HG03460 (cell line): ENCODE data around the gene VWA1.

Source experiments
- ATAC-seq: cut with Tn5 transposase; IDR thresholded peaks from one replicate; pipeline ENCODE4 v1.9.1; 2021; ENCODE audit not compliant: unreplicated experiment

The VWA1 gene, protein sequence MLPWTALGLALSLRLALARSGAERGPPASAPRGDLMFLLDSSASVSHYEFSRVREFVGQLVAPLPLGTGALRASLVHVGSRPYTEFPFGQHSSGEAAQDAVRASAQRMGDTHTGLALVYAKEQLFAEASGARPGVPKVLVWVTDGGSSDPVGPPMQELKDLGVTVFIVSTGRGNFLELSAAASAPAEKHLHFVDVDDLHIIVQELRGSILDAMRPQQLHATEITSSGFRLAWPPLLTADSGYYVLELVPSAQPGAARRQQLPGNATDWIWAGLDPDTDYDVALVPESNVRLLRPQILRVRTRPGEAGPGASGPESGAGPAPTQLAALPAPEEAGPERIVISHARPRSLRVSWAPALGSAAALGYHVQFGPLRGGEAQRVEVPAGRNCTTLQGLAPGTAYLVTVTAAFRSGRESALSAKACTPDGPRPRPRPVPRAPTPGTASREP

DNA sequence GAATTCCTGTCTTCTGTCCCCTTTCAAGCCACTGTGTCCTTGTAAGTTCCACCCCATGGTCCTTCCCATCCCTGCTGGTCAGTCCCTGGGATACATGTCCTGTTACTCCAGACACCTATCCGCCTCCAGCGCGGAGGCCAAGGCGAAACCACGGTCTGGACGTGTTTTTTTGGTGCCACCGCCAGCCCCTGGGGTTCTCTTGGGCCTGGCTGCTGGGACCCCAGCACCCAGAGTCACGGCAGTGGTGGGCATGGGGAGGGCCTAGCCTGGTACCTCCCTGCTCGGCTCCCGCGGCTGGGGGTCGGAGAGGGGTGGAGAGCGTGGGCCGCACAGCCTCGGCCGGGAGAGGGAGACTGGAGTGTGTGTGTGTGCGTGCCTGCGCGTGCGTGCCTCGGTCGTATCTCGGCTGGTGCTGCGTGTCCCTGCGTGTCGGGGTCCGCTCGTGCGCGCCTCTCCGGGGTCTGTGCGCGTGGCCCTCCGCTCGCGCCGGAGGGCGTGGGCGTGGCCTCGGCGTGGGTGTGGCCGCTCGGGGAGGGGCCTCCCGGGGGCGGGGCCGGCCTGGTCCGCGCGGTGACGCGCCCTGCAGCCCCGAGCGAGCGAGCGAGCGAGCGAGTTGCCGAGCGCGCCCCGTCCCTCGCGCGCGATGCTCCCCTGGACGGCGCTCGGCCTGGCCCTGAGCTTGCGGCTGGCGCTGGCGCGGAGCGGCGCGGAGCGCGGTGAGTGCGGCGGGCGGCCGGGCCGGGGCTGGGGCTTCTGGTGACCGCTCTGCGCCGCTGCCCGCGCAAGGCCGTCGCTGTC is at the start of gene VWA1:
TSS of gene VWA1 (plus strand) at position 585 of the 798 bp plus-strand sequence. CDS start at position 644, 59 bp downstream.
- peak; percentile 48 for ATAC-seq

DNA sequence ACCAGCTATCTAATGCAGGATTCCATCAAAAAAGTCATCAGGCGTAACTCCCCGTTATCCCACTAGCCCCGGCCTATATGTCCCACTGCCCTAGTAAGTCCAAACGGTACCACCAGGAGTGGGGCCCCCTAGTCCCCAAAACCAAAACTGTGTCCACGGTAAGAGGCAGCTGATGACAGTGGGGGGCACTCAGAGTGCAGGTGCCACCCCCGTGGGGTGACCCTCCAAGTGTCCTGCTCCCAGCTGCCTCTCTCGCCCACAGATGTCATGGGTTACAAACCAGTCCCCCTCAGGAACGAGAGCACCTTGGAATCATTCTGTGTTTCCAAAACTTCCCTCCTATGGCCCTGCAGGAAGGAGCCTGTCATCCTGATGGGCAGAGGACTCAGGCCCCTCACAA is 49.6 kb upstream of the VWA1 start:
- no peak for ATAC-seq

DNA sequence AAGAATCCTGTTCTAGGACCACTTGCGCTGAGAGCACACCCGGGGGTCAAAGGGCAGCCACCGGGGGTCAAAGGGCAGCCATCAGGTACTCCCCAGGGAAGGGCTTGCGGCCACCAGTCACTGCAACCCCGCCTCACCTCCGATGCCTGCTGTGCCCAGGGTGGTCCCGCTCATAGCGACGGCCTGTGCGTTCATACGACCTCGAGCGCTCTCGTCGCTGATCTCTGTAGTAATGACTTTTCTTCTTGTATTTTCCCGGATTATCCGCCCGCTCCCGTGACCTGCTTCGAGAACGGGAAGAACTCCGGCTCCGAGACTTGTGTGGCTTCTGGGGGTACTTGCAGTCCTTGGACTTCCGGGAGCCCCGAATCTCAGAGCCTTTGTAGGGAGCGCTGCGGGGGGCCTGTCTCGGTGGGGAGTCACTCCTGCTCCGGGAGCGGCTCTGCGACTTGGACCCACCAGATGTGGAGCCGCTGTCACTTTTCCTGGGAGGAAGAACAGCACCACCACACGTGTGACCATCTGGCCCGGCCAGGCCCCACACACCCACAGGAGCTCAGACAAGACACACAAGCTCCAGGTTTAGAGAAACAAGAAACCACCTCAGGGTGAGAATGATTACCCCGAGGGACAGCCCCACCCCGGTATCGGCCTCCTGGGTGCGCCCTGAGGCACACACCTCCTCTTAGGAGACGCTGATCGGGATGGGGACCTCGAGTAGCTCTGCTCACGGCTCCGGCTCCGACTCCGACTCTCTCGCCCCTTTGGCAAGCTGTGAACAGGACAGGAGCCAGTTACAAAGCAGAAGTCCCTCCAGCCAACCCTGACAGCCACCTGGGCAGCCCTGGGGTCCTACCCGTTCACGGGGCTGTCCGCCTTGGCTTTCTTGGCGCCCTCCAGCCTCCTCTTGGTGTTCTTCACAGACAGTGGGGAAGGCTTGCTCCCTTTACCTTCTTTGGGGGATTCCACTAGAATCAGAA is 48.1 kb upstream of the VWA1 start:
- ATAC-seq = no peak

DNA sequence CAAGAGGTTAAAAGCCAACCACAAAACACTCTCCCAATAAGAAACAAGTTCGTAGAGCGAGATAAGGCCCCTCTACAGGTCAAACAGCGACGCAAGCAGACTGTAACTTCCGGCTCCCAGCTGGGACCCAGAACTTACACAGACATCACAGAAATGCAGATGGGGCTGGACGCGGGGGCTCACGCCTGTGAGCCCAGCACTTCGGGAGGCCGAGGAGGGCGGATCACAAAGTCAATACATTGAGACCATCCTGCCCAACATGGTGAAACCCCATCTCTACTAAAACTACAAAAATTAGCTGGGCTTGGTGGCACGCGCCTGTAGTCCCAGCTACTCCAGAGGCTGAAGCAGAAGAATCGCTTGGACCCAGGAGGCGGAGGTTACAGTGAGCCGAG is 47.4 kb upstream of the VWA1 start:
- ATAC-seq = no peak

DNA sequence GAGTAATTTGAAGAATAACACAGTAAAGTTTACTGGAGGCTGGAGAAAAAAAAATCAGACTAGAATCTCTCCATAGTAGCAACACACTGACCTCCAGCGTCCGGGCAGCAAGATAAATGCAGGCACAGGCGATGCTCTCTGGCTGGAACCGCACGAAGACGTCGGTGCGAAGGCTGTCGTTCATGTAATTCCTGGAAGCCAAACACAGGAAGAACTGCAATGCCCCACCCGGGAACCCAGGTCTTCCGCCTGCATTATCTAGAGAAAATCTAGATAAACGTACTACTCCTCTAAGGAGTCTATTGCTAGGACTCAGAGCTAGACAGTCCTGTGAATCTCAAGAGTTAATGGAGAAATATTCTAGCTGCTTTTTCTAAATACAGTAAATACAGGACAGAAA is 44.8 kb upstream of the VWA1 start:
- no peak for ATAC-seq

DNA sequence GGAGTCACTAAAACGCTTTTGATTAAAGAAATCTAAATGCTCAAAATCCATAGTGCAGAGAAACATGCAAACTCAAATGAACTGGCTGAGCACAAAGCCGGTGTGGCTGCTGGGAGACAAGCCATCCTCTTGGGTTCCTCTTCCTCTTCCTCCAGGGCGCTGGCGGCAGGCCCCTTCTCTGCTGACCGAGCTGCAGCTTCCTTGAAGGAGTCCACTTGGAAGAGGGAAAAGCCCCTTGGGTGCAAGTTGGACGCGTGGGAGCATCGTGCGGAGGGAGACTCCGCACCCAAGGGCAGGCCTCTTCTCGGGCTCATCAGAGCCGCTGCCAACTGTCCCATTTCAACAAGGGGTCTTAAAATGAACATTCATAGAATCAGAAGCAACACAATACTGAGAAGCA is 44.3 kb upstream of the VWA1 start:
- ATAC-seq = no peak

DNA sequence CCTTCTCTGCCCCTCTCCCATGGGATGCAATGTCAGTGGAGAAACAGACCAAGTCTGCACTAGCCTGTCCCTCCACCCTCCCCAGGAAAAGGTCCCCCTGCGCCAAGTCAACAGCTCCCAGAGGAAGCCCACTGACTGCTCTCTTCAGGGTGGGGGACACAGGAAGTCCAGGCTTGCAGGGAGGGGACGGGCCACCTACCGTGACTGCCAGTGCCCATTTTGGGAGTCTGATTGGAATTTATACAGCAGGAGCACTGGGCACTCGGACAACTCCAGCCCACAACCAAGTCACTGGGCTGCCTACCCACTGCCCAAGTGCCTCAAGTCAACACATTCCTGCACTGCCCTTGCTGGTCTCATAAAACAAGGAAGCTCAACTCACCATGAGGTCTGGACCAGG is 42.5 kb upstream of the VWA1 start:
- ATAC-seq = no peak

DNA sequence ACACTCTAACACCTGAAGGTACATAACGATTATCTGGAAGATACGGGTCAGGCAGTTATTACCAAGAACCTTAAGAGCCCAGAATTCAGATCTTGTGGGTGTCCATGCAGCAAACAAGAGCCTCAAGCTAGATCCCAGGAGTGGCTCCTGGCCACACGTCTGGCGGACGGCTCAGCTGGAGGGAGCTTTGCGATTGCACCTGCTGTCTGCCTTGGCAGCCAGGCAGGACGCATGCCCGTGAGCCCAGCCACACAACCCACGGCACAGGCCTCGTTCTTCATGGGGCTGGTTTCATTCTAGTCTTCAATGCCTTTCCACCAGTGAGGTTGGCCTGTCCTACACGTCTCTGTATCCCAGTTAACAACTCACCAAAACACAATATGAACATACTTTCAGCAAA is 42.1 kb upstream of the VWA1 start:
- no peak for ATAC-seq

DNA sequence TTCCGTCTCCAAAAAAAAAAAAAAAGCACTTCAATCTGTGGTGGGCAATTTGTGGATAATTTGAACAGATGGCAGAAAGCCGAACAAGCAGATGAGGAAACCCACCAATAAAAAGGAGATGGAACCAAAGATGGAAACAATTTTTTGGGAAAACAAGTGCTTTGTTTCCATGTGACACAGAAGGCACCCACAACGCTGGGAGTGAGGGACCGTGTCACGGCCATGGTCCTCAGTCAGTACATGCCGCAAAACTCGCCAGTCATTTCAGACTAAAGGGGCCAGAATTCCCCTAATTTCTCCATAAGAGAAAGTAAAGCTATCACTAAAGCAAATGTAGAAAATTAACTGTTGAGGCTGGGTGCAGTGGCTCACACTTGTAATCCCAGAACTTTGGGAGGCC is 41.4 kb upstream of the VWA1 start:
- ATAC-seq = no peak

DNA sequence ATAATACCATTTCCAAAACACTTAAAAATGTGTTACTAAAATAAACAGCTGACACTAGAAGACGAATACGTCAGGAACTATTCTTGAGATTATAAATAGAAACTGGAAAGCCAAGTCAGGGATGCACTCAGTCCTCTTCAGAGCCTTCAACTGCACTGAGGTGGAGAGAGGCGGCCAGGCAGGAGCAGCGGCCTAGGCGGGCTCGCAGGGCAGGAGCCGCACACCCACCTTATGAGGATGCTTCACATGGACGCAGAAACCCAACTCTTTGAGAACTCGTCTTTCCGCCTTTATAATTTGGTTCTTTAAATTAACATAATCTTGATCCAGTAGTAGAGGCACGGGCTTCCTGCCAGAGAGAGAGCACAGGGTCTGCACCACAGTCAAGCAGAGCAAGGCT is 40.3 kb upstream of the VWA1 start:
- no peak for ATAC-seq

DNA sequence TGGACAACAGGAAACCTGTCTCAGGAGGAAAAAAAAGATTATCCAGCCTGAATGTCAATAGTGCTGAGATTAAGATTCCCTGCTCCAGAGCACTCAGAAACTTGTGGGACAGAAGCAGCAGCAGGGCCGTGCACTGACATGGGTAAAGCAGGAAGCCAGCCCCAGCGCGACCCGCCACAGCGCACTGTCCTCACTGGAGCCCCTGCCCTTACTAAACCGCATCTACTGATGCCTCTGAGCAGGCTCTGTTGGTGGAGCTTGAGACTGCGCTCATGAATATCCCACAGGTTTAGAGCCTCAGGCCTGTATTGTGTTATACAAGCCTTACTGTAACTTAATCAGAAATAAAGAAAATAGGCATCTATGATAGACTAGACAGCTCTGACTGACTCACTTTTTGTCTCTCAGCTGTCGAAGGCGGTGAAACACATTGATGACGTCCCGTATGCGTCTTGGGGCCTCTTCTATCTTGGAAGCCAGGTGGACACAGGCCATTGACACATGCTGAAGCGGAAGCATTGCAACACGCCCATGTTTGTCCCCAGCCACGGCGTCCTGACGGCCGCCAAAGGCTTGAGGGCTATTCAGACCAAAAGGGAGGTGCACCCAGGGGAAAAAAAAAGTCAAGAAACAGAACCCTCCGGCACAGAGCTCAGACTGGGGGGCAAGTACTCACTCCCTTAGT is 37.5 kb upstream of the VWA1 start:
- no peak for ATAC-seq

DNA sequence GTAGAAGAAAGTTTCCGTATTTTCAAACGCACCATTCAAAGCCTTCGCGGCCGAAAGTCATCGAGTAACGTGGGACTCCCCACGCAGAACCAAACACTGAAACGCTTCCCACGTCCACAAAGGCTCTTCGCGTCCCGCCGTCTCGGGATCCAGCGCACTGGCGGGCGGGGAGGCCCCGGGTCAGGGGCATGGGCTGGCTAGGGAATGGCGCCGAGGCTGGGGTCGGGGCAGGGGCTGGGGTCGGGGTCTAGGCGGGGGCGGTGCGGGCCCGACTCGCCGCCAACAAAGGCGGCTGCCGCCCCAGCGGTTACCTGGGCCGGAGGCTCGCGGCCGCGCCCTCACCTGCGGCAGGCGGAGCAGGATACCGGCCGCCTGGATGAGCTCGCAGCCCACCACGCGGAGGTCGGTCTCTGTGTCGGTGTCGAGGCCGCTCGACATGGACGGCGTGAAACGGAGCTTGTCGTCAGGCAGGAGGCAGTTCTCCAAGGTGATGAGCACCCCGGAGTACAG is 36.8 kb upstream of the VWA1 start:
- peak; percentile 5 for ATAC-seq

DNA sequence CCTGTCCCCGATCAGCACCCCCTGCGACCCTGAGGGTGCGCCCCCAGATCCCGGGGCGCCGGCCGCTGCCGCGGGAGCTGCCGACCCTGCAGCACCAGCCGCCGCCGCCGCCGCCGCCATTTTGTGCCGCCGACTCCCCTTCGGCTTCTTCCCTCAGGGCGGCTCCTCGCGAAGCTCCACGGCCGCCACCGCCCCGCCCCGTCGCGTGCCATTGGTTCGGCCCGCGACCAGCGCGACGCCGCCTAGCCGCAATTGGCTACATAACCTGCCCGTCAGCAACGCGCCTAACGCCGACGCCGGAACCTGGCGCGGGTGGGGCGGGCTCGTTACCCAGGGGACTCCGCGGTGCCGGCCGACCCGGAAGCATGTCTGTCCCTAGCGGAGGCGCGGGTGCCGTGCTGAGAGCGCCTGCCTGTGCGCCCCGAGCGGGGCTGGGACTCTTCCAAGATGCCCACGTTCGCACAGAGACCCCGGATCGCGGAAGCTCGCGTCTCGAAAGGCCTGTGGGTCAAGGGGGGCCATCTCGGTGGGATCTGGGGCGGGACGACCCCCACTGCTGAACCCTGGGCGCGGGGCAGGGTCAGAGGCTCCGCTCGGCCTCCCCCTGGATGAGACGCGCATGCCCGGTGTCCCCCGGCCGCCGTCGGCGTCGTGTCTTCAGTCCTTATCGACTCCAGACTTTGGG is 36.2 kb upstream of the VWA1 start, which contains the start of gene CCNL2:
TSS of gene CCNL2 (minus strand) at position 149 of the 685 bp plus-strand sequence. CDS start at position 120, 29 bp downstream.
- peak; percentile 93 for ATAC-seq

DNA sequence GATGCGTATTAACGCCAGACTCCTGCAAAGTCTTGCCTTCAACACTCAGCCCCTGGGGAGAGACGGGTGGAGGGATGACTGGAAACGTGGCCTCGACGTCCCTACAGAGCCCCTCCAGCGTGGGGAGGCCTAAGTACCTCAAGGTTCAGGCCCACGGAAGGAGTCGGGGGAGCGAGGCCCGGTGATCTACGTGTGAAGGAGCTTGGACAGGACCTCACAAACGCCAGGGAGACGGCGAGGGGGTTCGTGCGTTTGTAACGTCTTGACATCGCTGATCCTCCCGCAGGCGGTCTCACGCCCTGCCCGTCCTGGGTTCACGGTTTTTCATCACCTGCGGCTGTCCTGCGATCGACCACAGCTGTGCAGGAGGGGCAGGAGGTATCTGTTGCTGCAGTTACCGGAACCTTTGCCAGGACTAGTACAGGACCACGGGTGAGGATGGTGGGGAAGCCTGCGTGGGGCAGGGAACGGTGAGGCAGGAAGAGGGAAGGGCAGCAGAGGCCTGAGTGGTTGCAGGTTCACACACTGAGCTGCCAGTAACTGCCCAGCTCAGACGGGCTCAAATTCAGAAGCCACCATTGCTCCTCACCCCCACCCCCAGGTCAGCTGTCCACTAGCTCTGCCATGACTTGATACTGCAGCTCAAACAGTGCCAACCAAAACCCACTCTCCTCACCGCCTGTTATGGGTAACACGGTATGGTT is 35.5 kb upstream of the VWA1 start:
- no peak for ATAC-seq

DNA sequence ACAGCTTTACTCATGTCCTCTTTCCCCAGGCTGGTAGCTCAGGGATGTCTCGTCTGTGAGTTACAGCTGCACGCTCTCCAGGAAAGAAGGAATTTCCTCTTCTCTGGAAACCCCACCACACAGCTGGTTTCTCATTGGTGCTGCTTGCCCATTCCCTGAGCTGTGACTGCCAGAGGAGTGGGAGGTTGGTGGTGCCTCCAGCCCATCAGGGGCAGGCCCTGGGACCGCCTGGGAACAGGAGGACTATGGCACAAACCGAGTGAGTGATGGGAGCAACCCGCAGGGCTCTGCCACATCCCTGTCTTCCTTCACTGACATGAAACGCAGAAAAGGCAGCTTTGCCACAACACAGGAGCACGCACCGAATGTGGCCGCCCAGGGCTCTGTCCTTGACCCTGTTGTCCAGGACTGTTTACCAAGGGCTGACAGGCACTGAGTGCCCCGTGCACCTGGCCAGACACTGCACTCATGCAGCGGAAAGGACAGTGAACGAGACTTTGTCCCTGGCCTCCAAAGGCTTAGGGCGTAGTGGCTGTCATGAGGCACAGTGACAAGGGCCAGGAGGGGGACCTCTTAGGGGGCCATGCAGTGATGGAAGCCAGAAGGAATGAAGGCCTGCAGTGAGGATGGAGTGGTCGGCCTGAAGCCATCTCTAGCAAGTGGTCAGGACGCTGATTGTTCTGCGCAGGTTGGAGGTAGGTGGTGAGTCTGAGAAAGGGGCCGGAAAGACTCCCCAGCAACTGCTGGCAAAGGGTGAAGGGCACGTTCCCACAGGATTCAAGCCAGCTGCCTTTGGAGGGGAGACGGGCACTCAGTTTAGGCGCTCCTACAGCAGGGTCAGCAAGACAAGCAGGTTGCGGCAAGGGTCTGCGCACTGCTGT is 34.7 kb upstream of the VWA1 start:
- ATAC-seq = no peak

DNA sequence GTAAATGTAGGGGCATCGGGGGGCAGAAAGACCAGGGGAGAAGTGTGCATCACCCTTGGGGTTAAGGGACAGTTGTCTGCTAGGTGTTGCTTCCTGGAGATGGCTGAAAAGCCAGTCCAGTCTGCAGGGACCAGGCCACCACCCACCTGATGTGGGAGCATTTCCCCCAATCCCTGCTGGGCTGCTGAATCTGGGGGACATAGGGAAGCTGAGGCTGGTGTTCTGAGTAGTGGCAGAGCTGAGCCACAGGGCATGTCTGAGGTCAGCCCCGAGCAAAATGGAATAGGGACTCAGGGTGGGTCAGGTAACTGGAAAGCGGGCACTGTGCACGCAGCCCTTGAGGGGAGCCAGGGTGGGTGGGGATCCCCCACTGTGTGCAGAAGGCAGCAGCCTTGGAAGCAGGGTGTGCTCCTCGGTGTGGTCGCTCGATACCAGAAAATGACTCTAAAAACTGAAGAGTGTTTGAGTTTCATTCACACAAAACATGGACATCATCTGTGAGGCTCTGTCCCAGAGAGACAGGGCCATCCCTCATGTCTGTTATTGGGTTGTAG is 34.0 kb upstream of the VWA1 start:
- ATAC-seq = no peak

DNA sequence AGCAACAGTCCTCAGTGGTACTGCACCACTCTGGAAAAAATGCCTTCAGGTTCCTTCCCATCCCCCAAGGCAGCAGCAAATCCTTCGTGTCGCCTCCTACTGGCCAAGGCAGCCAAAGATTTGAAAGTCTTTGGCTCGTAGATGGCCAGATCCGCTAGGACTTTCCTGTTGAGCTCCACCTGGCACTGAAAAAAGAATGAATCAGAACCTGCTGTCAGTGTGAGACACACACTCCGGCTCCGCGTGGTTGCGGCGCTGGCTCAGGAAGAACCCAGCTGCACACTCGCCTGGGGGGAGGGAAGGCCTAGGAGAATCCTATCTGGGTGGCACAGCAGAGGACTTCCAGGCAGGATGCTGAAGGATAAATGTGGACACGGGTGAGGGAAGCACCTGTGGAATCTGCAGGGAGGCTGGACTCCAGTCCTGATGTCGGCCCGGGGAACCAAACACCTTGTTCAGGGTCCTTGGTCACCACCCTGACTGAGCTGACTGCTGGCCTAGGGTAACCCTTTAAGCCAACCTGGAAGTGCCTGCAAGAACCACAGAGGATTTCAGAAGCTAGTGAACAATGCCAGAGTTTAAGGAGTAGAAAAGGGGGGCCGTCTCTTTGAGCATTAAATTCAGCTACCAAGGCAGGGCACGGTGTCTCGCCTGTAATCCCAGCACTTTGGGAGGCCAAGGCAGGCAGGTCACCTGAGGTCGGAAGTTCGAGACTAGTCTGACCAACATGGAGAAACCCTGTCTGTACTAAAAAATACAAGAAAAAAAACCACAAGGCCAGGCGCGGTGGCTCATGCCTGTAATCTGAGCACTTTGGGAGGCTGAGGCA is 33.2 kb upstream of the VWA1 start:
- ATAC-seq = no peak
